Thyroid gland (tissue), 4 donors: ENCODE data around the gene TIAM2.

ENCODE experiments used
- POLR2A ChIP-seq, 2 donors: fragments of 450-650 bp; IDR thresholded peaks; one replicate each; pipeline ENCODE4 v1.6.1; 2017; ENCODE audit warnings: antibody characterized with exemption in 2 of 2, mild to moderate bottlenecking in 2 of 2, moderate library complexity in 1 of 2
- TF ChIP-seq, protein P1 (sequence below), 6 experiments: fragments of 200-600 bp in 3 of 6; fragments of 450-650 bp in 3 of 6; sonication (generic) in 3 of 6; IDR thresholded peaks; one replicate each; pipeline ENCODE4 v1.5.1; 2016 to 2019; ENCODE audit warnings: antibody characterized with exemption in 6 of 6, mild to moderate bottlenecking in 2 of 6, inconsistent platforms in 1 of 6, moderate library complexity in 1 of 6

DNA sequence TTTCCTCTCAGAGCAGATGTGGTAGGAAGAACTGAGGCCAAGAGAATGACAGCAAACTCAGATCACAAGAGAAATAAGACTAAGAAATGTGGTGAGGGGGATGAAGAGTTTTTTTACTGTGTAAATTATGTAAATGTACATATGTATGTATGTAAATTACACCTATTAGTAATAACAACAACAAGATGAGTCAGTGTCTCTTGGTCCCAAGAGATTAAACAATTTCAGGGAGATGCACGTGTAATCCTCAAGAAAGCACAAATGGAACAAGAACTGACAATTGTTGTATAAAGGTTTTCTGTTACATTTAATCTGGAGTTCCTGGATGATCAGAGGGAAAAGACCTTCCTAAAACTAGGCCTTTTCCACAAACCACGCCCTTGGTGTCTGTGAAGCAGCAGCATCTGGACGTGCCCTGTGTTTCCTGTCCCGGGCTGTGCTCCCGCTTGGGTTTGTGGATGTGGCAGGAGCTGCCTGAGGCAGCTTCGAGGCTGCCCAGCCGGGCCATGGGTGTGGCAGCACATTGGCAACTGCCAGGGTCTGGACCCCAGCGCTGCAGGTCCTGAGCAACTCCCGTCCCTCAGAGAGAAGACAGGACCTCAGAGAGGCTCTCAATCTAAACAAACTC, 269.7 kb downstream of the TIAM2 start:
- TF ChIP-seq, protein P1, sequence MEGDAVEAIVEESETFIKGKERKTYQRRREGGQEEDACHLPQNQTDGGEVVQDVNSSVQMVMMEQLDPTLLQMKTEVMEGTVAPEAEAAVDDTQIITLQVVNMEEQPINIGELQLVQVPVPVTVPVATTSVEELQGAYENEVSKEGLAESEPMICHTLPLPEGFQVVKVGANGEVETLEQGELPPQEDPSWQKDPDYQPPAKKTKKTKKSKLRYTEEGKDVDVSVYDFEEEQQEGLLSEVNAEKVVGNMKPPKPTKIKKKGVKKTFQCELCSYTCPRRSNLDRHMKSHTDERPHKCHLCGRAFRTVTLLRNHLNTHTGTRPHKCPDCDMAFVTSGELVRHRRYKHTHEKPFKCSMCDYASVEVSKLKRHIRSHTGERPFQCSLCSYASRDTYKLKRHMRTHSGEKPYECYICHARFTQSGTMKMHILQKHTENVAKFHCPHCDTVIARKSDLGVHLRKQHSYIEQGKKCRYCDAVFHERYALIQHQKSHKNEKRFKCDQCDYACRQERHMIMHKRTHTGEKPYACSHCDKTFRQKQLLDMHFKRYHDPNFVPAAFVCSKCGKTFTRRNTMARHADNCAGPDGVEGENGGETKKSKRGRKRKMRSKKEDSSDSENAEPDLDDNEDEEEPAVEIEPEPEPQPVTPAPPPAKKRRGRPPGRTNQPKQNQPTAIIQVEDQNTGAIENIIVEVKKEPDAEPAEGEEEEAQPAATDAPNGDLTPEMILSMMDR (IDR thresholded peaks at IDR 0.05), result no peak
- TF ChIP-seq POLR2A (IDR thresholded peaks at IDR 0.05), result no peak
